ENCODE results near the gene PDE11A. TPM values are rescaled to one million over a fixed set of nuclear protein-coding genes. Genes with fewer than 3 reads are reported as not detected.
"Not testable (repeated sequence)": the region's sequence is repeated elsewhere in the genome, so short reads cannot be mapped to it uniquely, and the experiment has no call there.

PDE11A gene
- total RNA-seq, 2 experiments from 2014 or later: not detected

GRCh38 chr2:178044836-178045235, 27.7 kb downstream of the PDE11A start:
- POLR2A ChIA-PET: no interaction called here
- no peak for TF ChIP-seq CTCF (IDR thresholded peaks at IDR 0.05)
- no peak for ATAC-seq

GRCh38 chr2:178043266-178043665, 29.3 kb downstream of the PDE11A start:
- Mint-ChIP-seq H3K4me3 (no peak overlapping the region), H3K27ac (no peak overlapping the region), H3K36me3 (ENCODE audit: low read depth) (no peaks in the 10 kb centered on the region), H3K27me3 (peaks cover 7% of the 10 kb centered on the region), H3K9me3 (no peaks in the 10 kb centered on the region), H3K4me1 (ENCODE audit: low read depth) (no peaks in the 10 kb centered on the region)
- ChIA-PET CTCF (no interaction called here), POLR2A (no interaction called here)
- intact Hi-C loops (cut with micrococcal nuclease): no loop called here
- DNase-seq: no peak
- no peak for TF ChIP-seq CTCF (IDR thresholded peaks at IDR 0.05)
- ATAC-seq: no peak

More at GRCh38 chr2:178044836-178045235, 27.7 kb downstream of the PDE11A start:
- no peak overlapping the region for H3K4me3 Mint-ChIP-seq
- DNase-seq: no peak
- intact Hi-C loops (cut with micrococcal nuclease): no loop called here
- H3K4me1 Mint-ChIP-seq (ENCODE audit: low read depth): no peaks in the 10 kb centered on the region
- H3K27ac Mint-ChIP-seq: no peak overlapping the region
- peaks cover 7% of the 10 kb centered on the region for H3K27me3 Mint-ChIP-seq
- H3K9me3 Mint-ChIP-seq: no peaks in the 10 kb centered on the region
- no peaks in the 10 kb centered on the region for H3K36me3 Mint-ChIP-seq (ENCODE audit: low read depth)
- CTCF ChIA-PET: no interaction called here

- H3K4me3 Mint-ChIP-seq; H3K36me3 Mint-ChIP-seq (ENCODE audit: low read depth); ATAC-seq; H3K9me3 Mint-ChIP-seq; H3K27ac Mint-ChIP-seq; intact Hi-C loops (cut with micrococcal nuclease); H3K4me1 Mint-ChIP-seq (ENCODE audit: low read depth); DNase-seq; CTCF ChIA-PET; H3K27me3 Mint-ChIP-seq; POLR2A ChIA-PET: not testable (repeated sequence)
Observed at GRCh38 chr2:178033583-178033982, 39.0 kb downstream of the PDE11A start.

- DNase-seq (no peak), ATAC-seq (no peak)
- intact Hi-C loops (cut with micrococcal nuclease): no loop called here
- TF ChIP-seq CTCF (IDR thresholded peaks at IDR 0.05): no peak
- ChIA-PET POLR2A (no interaction called here), CTCF (no interaction called here)
- Mint-ChIP-seq H3K9me3 (peaks cover 5% of the 10 kb centered on the region), H3K27ac (no peak overlapping the region), H3K4me1 (ENCODE audit: low read depth) (no peaks in the 10 kb centered on the region), H3K36me3 (ENCODE audit: low read depth) (no peaks in the 10 kb centered on the region), H3K27me3 (peaks cover 1% of the 10 kb centered on the region), H3K4me3 (no peak overlapping the region)
Observed at GRCh38 chr2:178029342-178029741, 43.2 kb downstream of the PDE11A start.

GRCh38 chr2:178025551-178026185, 46.9 kb downstream of the PDE11A start:
- DNase-seq (no peak), ATAC-seq (no peak)
- ChIA-PET CTCF (no interaction called here), POLR2A (no interaction called here)
- intact Hi-C loops (cut with micrococcal nuclease): no loop called here
- no peaks in the 10 kb centered on the region for H3K36me3 Mint-ChIP-seq (ENCODE audit: low read depth)
- H3K4me1 Mint-ChIP-seq (ENCODE audit: low read depth): no peaks in the 10 kb centered on the region
- no peak overlapping the region for H3K4me3 Mint-ChIP-seq
- H3K27me3 Mint-ChIP-seq: peaks cover 4% of the 10 kb centered on the region
- no peak for TF ChIP-seq CTCF (IDR thresholded peaks at IDR 0.05)
- no peaks in the 10 kb centered on the region for H3K9me3 Mint-ChIP-seq
- H3K27ac Mint-ChIP-seq: no peak overlapping the region

- no peak for TF ChIP-seq CTCF (IDR thresholded peaks at IDR 0.05)
- DNase-seq (no peak), ATAC-seq (no peak)
- Mint-ChIP-seq H3K27me3 (peaks cover 5% of the 10 kb centered on the region), H3K27ac (no peak overlapping the region), H3K9me3 (no peaks in the 10 kb centered on the region), H3K36me3 (ENCODE audit: low read depth) (no peaks in the 10 kb centered on the region), H3K4me1 (ENCODE audit: low read depth) (no peaks in the 10 kb centered on the region), H3K4me3 (no peak overlapping the region)
- intact Hi-C loops (cut with micrococcal nuclease): no loop called here
- ChIA-PET CTCF (no interaction called here), POLR2A (no interaction called here)
Observed at GRCh38 chr2:178018141-178018540, 54.4 kb downstream of the PDE11A start.
